Tibial artery (tissue), 4 donors: ENCODE measurements around the gene COPE.

Experiments used
- DNase-seq, 2 donors: peaks; one replicate each; pipeline ENCODE4 v3.0.0-alpha.2; 2019
- H3K27ac ChIP-seq, 2 donors: fragments of 200-600 bp; sonication (generic) in 1 of 2; 1 replicate in 1 of 2; 2 replicates in 1 of 2; pipeline ENCODE4 v1.5.1; 2018 to 2019; ENCODE audit warnings: mild to moderate bottlenecking in 1 of 2
- H3K27me3 ChIP-seq, 2 donors: fragments of 200-600 bp; sonication (generic) in 1 of 2; one replicate each; pipeline versions ENCODE4 v1.5.1 to v1.6.0; 2016 to 2019
- H3K36me3 ChIP-seq, 3 donors: fragments of 200-600 bp; sonication (generic) in 2 of 3; one replicate each; pipeline ENCODE4 v1.5.1; 2016 to 2019; ENCODE audit warnings: mild to moderate bottlenecking in 2 of 3
- H3K4me1 ChIP-seq, 4 donors: fragments of 200-600 bp; sonication (generic) in 2 of 4; 1 replicate in 3 of 4; 2 replicates in 1 of 4; pipeline ENCODE4 v1.5.1; 2016 to 2019
- H3K4me3 ChIP-seq, 2 donors: fragments of 200-600 bp; sonication (generic) in 1 of 2; 1 replicate in 1 of 2; 2 replicates in 1 of 2; pipeline ENCODE4 v1.5.1; 2018 to 2019; ENCODE audit warnings: mild to moderate bottlenecking in 2 of 2
- H3K9me3 ChIP-seq, 3 donors: fragments of 200-600 bp; sonication (generic) in 1 of 3; one replicate each; pipeline ENCODE4 v1.5.1; 2016 to 2019
- intact Hi-C: fragments of 100-400 bp; cut with DNase I; formaldehyde crosslinking; loops from one replicate; pipeline ENCODE4 v1.15.0; 2023; ENCODE audit warnings: low total_unique reads
- TF ChIP-seq, protein P1 (sequence below), 2 experiments: fragments of 200-600 bp in 1 of 2; fragments of 450-650 bp in 1 of 2; IDR thresholded peaks; one replicate each; pipeline ENCODE4 v1.5.1; 2017 to 2019; ENCODE audit warnings: antibody characterized with exemption in 2 of 2, mild to moderate bottlenecking in 1 of 2, moderate library complexity in 1 of 2

COPE gene

DNA sequence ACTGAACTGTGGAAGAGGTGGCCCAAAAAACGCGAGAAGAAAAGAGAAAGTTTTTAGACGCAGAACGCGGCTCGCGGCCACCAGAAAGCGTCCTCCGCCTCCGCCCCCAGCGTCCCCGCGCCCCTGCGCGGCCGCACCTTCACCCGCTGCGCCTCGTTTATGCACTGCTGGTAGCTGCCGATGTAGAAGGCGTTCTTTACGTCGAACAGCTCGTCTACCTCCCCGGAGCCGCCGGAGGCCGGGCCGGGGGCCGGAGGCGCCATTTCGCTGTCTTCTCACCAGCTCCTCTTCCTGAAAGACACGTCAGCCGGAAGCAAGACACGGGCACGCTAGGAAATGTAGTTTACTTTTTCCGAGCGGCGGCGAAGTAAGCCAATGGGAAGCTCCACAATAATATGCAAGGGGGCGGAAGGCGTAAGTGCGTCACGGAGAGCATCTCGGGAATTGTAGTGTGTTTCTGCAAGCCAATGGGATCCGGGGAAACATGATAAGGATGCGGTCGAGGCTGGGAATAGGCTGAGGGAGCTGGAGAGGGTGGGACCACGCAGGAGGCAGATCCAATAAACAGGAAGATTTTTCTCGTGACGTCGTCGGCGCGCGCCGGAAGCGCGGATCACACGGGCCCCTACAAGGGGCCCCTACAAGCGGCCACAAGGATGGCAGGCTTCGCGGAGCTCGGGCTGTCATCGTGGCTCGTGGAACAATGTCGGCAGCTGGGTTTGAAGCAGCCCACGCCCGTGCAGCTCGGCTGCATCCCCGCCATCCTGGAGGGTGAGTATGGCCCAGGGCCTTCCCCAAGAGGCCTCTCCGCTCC is at the start of gene COPE, which contains the start of gene DDX49:
Gene COPE, minus strand, starts transcription at position 302 of the 814 bp plus-strand sequence. Its CDS starts 39 bp downstream, at position 263.
Gene DDX49, plus strand, starts transcription at position 630 of the 814 bp plus-strand sequence. Its CDS starts 27 bp downstream, at position 657.
- H3K4me3 ChIP-seq: peak within 1 kb of the TSS; percentile 84 to 87
- no peaks in the 10 kb centered on the region for H3K9me3 ChIP-seq
- H3K4me1 ChIP-seq: peaks cover 0 to 55% (median 29%) of the 10 kb centered on the region in 4 donors
- H3K27me3 ChIP-seq: no peaks in the 10 kb centered on the region
- H3K36me3 ChIP-seq: peaks cover 29 to 51% (median 41%) of the 10 kb centered on the region in 3 donors
- peak within 1 kb of the TSS; percentile 83 to 86 for H3K27ac ChIP-seq
- TF ChIP-seq, protein P1, sequence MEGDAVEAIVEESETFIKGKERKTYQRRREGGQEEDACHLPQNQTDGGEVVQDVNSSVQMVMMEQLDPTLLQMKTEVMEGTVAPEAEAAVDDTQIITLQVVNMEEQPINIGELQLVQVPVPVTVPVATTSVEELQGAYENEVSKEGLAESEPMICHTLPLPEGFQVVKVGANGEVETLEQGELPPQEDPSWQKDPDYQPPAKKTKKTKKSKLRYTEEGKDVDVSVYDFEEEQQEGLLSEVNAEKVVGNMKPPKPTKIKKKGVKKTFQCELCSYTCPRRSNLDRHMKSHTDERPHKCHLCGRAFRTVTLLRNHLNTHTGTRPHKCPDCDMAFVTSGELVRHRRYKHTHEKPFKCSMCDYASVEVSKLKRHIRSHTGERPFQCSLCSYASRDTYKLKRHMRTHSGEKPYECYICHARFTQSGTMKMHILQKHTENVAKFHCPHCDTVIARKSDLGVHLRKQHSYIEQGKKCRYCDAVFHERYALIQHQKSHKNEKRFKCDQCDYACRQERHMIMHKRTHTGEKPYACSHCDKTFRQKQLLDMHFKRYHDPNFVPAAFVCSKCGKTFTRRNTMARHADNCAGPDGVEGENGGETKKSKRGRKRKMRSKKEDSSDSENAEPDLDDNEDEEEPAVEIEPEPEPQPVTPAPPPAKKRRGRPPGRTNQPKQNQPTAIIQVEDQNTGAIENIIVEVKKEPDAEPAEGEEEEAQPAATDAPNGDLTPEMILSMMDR (IDR thresholded peaks at IDR 0.05): peak in 1 of 2 experiments; percentile 20
- DNase-seq: peak; percentile 99
- intact Hi-C loops: no loop called here

DNA sequence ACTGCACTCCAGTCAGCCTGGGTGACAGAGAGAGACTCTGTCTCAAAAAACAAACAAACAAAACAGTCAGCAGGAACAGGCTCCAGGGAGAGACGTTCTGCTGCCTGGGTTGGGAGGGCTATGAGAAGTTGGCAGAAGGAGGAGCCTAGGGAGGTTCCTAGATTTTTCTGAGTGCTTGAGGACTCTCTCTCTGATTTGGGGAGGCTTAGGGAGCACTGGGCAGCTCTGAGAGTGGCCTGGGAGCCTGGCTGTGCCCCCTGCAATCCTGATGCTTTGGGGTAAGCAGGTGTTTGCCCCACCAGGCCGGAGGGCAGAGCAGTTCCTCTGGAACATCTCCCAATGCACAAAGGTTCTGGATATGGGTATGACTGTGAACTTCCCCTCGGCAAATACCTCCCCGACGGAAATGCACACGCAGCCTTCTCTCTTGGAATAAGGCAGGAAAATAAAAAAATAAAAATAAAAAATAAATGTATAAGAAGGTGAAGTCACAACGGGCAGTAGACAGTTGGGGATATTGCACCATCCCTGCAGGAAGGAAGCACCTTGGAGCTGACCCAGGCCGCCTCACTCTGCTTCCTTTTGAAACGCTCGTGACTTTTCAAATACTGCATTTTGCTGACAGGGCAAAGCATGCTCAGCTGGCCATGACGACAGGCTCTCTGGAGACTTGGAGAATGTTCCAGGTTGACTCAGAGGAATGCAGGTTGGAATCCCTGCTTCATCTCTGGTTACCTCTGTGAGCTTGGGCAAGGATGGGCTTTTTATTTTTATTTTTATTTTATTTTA is 48.4 kb upstream of the COPE start:
- Histone ChIP-seq H3K9me3 (no peaks in the 10 kb centered on the region), H3K4me1 (peaks cover 0 to 14% (median 4%) of the 10 kb centered on the region in 4 donors), H3K27ac (peak overlapping the region; percentile 21 to 58), H3K4me3 (no peak overlapping the region), H3K27me3 (peaks cover 0 to 10% of the 10 kb centered on the region in 2 donors), H3K36me3 (no peaks in the 10 kb centered on the region)
- intact Hi-C loops: no loop called here
- TF ChIP-seq, protein P1 (IDR thresholded peaks at IDR 0.05): no peak
- DNase-seq: peak; percentile 68 to 79

DNA sequence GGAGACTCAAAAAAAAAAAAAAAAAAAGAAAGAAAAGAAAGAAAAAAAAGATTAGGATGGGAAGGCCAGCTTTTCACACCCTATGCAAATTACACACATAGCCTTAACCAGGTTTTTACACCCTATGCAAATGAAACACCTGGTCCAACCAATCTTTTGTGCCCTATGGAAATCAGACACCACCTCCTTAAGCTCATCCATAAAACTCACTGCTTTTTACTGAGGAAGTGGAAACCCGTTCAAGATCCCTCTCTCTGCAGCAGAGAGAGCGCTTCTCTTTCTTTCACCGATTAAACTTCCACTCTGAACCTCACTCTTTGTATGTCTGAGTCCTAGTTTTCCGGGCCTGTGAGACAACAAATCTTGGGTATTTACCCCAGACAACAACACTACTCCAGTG is 47.1 kb upstream of the COPE start:
- Histone ChIP-seq H3K36me3 (no peaks in the 10 kb centered on the region), H3K9me3 (no peaks in the 10 kb centered on the region), H3K4me3 (no peak overlapping the region), H3K27ac (no peak overlapping the region), H3K4me1 (peaks cover 0 to 14% (median 3%) of the 10 kb centered on the region in 4 donors), H3K27me3 (peaks cover 0 to 23% of the 10 kb centered on the region in 2 donors)
- DNase-seq: no peak
- TF ChIP-seq, protein P1 (IDR thresholded peaks at IDR 0.05): no peak
- intact Hi-C loops: no loop called here

DNA sequence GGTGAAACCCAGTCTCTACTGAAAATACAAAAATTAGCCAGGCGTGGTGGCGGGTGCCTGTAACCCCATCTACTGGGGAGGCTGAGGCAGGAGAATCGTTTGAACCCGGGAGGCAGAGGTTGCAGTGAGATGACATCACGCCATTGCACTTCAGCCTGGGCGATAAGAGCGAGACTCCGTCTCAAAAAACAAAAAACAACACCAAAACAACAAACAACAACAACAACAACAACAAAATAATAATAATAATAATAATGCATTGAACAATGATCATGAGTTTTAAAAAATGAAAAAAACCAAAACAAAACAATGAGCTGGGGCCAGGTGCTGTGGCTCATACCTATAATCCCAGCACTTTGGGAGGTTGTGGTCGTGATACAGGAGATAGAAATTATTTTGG is 44.9 kb upstream of the COPE start:
- H3K27me3 ChIP-seq: peaks cover 0 to 25% of the 10 kb centered on the region in 2 donors
- no peak overlapping the region for H3K4me3 ChIP-seq
- H3K36me3 ChIP-seq: no peaks in the 10 kb centered on the region
- peaks cover 0 to under 1% (median 0%) of the 10 kb centered on the region in 4 donors for H3K4me1 ChIP-seq
- intact Hi-C loops: no loop called here
- H3K27ac ChIP-seq: no peak overlapping the region
- no peak for DNase-seq
- TF ChIP-seq, protein P1 (IDR thresholded peaks at IDR 0.05): no peak
- no peaks in the 10 kb centered on the region for H3K9me3 ChIP-seq

DNA sequence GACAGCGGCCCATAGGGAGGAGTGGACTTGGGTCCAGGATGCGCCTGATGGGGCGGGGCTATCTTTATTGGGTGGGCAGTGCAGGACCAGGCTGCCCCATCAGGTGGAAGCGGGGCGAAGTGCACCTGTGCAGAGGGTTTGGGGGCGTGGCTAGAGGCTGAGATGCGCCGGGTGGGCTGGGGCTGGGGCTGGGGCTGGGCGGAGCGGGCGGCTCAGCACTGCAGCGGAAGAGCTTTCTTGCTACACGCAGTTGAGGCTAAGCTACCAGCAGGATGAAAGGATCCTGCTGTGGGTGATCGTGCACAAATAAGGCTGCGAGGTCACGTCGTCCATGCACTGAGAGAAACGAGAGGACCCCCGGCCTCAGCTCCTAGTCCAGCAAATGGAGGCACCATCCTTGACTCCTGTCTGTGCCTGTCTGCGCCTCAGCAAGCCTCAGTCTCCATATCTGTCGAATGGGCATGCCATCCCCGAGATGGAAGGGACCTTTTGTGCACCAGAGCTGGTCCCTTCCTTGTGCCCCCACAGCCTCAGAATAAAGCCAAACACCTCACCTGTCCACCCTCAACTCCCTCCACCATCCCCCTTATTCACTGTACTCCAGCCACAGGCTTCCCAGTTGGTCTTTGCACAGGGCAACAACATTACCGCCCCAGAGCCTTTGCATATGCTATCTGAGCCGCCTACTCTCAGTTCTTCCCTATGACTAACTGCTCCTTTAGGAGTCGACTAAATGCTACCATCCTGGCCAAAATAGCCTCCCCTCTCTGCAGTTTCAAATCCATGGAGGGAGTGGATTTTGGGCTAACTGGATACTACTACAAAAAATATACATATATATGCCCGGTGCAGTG is 42.8 kb upstream of the COPE start:
- no peak overlapping the region for H3K4me3 ChIP-seq
- no peak for DNase-seq
- no peaks in the 10 kb centered on the region for H3K9me3 ChIP-seq
- H3K27ac ChIP-seq: no peak overlapping the region
- TF ChIP-seq, protein P1 (IDR thresholded peaks at IDR 0.05): no peak
- no peaks in the 10 kb centered on the region for H3K4me1 ChIP-seq
- intact Hi-C loops: no loop called here
- peaks cover 0 to 30% of the 10 kb centered on the region in 2 donors for H3K27me3 ChIP-seq
- no peaks in the 10 kb centered on the region for H3K36me3 ChIP-seq
